A673 (cell line): ENCODE results near the gene GLYATL1B. TPM values are rescaled to one million over a fixed set of nuclear protein-coding genes. Genes with fewer than 3 reads are reported as not detected.
"Not testable (repeated sequence)": the region's sequence is repeated elsewhere in the genome, so short reads cannot be mapped to it uniquely, and the experiment has no call there.

ENCODE experiments used
- BruUV-seq: library from RNA; stranded (reverse); fragments of 400-500 nt; replicated peaks from 2 replicates; lab custom pipeline; 2021; lab: Mats Ljungman, UMichigan
- CTCF ChIA-PET: fragments of 300-600 bp; sonication (Branson Sonifier 250); formaldehyde crosslinking; loops from one replicate; lab custom pipeline; 2022; ENCODE audit warnings: antibody characterized with exemption; lab: Charles Lee
- POLR2A ChIA-PET: fragments of 300-600 bp; sonication (Branson Sonifier 250); formaldehyde crosslinking; loops from one replicate; lab custom pipeline; 2022; ENCODE audit warnings: antibody characterized with exemption; ENCODE audit not compliant: low non-redundant PET; lab: Charles Lee
- DNase-seq: peaks from one replicate; pipeline ENCODE4 v3.0.0-alpha.2; 2015; ENCODE audit warnings: low spot score
- H3K27ac ChIP-seq: fragments of 200-600 bp; sonication (generic); 2 replicates; pipeline ENCODE4 v1.5.1; 2016; ENCODE audit warnings: mixed run types, low read depth, mild to moderate bottlenecking, mixed read lengths, antibody characterized with exemption, low read length; ENCODE audit not compliant: poor library complexity, severe bottlenecking
- H3K27me3 ChIP-seq: fragments of 200-600 bp; sonication (generic); replicated peaks from 2 replicates; pipeline ENCODE4 v1.6.1; 2017; ENCODE audit warnings: mixed run types, low read depth, mild to moderate bottlenecking, mixed read lengths, antibody characterized with exemption, low read length; ENCODE audit not compliant: insufficient read depth, poor library complexity
- H3K36me3 ChIP-seq: fragments of 200-600 bp; sonication (generic); 2 replicates; pipeline ENCODE4 v1.6.1; 2016; ENCODE audit warnings: mixed run types, mild to moderate bottlenecking, mixed read lengths, antibody characterized with exemption, low read length; ENCODE audit not compliant: insufficient read depth, poor library complexity, severe bottlenecking
- H3K4me1 ChIP-seq: fragments of 200-600 bp; sonication (generic); 2 replicates; pipeline ENCODE4 v1.6.1; 2017; ENCODE audit warnings: mixed run types, mild to moderate bottlenecking, mixed read lengths, antibody characterized with exemption, low read length; ENCODE audit not compliant: insufficient read depth, poor library complexity, severe bottlenecking
- H3K4me3 ChIP-seq: fragments of 200-600 bp; sonication (generic); 2 replicates; pipeline ENCODE4 v1.5.1; 2016; ENCODE audit warnings: low read depth, mixed run types, mild to moderate bottlenecking, mixed read lengths, low read length; ENCODE audit not compliant: poor library complexity, severe bottlenecking
- H3K9me3 ChIP-seq: fragments of 200-600 bp; sonication (generic); 2 replicates; pipeline ENCODE4 v1.6.1; 2016; ENCODE audit warnings: mixed run types, low read depth, mild to moderate bottlenecking, mixed read lengths, antibody characterized with exemption, low read length; ENCODE audit not compliant: poor library complexity, severe bottlenecking
- CTCF ChIP-seq: fragments of 300-800, 200-600 bp; sonication (generic); conservative IDR thresholded peaks from 2 replicates; pipeline ENCODE4 v1.5.1; 2017; ENCODE audit warnings: low read depth, mild to moderate bottlenecking, antibody characterized with exemption, low read length, moderate library complexity, mixed read lengths
- EZH2 ChIP-seq: fragments of 200-600 bp; sonication (generic); IDR thresholded peaks from 2 replicates; pipeline ENCODE4 v1.6.1; 2017; ENCODE audit warnings: borderline replicate concordance, low read depth, mild to moderate bottlenecking, mixed read lengths, antibody characterized with exemption, low read length; ENCODE audit not compliant: poor library complexity, severe bottlenecking
- intact Hi-C: fragments of 100-400 bp; cut with micrococcal nuclease; formaldehyde crosslinking; loops from one replicate; pipeline ENCODE4 v1.10.0; 2022; ENCODE audit not compliant: unreplicated experiment
- total RNA-seq: library from RNA; stranded (reverse); gene quantifications from 2 replicates; pipeline ENCODE4 v1.2.3, GENCODE V29; 2021

The GLYATL1B gene
- total RNA-seq, 1 experiment from 2014 or later: not detected

GRCh38 chr11:59076876-59077571, 9.1 kb upstream of the GLYATL1B start:
- intact Hi-C loops: no loop called here
- TF ChIP-seq EZH2 (no peak), CTCF (no peak)
- H3K27me3 ChIP-seq: peaks cover 27% of the 10 kb centered on the region
- no peak overlapping the region for H3K27ac ChIP-seq
- no peaks in the 10 kb centered on the region for H3K9me3 ChIP-seq
- H3K36me3 ChIP-seq: no peaks in the 10 kb centered on the region
- ChIA-PET CTCF (no interaction called here), POLR2A (no interaction called here)
- no peak overlapping the region for H3K4me3 ChIP-seq
- DNase-seq: no peak
- H3K4me1 ChIP-seq: no peaks in the 10 kb centered on the region
- BruUV-seq: no TSS peak

- Histone ChIP-seq H3K9me3 (no peaks in the 10 kb centered on the region), H3K4me3 (no peak overlapping the region), H3K27me3 (peaks cover 28% of the 10 kb centered on the region), H3K27ac (no peak overlapping the region), H3K36me3 (no peaks in the 10 kb centered on the region), H3K4me1 (no peaks in the 10 kb centered on the region)
- no TSS peak for BruUV-seq
- TF ChIP-seq CTCF: no peak
- no peak for TF ChIP-seq EZH2
- no peak for DNase-seq
- CTCF ChIA-PET: interaction anchor here (1.7 kb wide), 1 partner anchor 80 kb away, joined by 6 read pairs; no protein-coding TSS in a partner anchor
- intact Hi-C loops: no loop called here
- POLR2A ChIA-PET: no interaction called here
Measured at GRCh38 chr11:59078435-59078834, 7.7 kb upstream of the GLYATL1B start.

DNA sequence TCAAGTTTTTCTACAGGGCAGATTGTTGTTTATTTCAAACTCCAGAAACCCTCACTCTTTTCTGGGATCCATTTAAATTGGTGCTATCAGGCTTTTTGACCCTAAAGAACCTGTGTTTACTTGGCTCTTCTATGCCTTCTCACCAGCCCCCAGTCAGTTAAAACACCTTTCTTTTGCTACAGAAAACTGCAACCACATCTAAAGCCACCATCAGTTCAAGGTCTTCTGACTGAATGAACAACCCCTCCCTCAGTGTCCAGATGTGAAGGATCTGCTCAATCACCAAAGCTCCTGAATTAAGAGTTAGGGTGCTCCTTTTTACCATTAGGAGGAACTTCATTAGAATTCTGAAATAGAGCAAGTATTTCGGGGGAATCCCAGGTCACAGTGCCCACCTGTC, 7.0 kb upstream of the GLYATL1B start:
- intact Hi-C loops: no loop called here
- no peaks in the 10 kb centered on the region for H3K36me3 ChIP-seq
- peaks cover 29% of the 10 kb centered on the region for H3K27me3 ChIP-seq
- no peak for TF ChIP-seq CTCF
- no TSS peak for BruUV-seq
- no peaks in the 10 kb centered on the region for H3K9me3 ChIP-seq
- POLR2A ChIA-PET: interaction anchor here (0.7 kb wide), 1 partner anchor 1180 kb away, joined by 3 read pairs; no protein-coding TSS in a partner anchor
- CTCF ChIA-PET: interaction anchor here (1.7 kb wide), 1 partner anchor 79 kb away, joined by 6 read pairs; no protein-coding TSS in a partner anchor
- H3K4me1 ChIP-seq: no peaks in the 10 kb centered on the region
- no peak for DNase-seq
- H3K27ac ChIP-seq: no peak overlapping the region
- H3K4me3 ChIP-seq: no peak overlapping the region

GRCh38 chr11:59080421-59080820, 5.7 kb upstream of the GLYATL1B start:
- DNase-seq, intact Hi-C loops, H3K4me1 ChIP-seq, H3K4me3 ChIP-seq, BruUV-seq, H3K9me3 ChIP-seq, CTCF ChIA-PET, POLR2A ChIA-PET, H3K27ac ChIP-seq, H3K36me3 ChIP-seq: not testable (repeated sequence)
- H3K27me3 ChIP-seq: peaks cover 40% of the 10 kb centered on the region

GRCh38 chr11:59081430-59082020, 4.6 kb upstream of the GLYATL1B start:
- H3K27ac ChIP-seq, DNase-seq, H3K9me3 ChIP-seq, BruUV-seq, intact Hi-C loops, H3K4me3 ChIP-seq, H3K4me1 ChIP-seq, CTCF ChIA-PET, POLR2A ChIA-PET, H3K36me3 ChIP-seq: not testable (repeated sequence)
- H3K27me3 ChIP-seq: peaks cover 46% of the 10 kb centered on the region
